T1000 (cell line): ENCODE results near the gene CHRND.
"Not testable (repeated sequence)": the region's sequence is repeated elsewhere in the genome, so short reads cannot be mapped to it uniquely, and the experiment has no call there.

Source experiments
- DNase-seq: peaks from one replicate; lab custom pipeline; 2025; ENCODE audit warnings: mixed read lengths; lab: John Stamatoyannopoulos, UW

CHRND gene

GRCh38 chr2:232543491-232543890 is 17.5 kb downstream of the CHRND start:
- DNase-seq, result no peak

- no peak for DNase-seq
Observed at GRCh38 chr2:232543928-232544631, 18.1 kb downstream of the CHRND start.

- DNase-seq, result no peak
Observed at GRCh38 chr2:232544674-232545073, 18.7 kb downstream of the CHRND start.

- DNase-seq, result no peak
Observed at GRCh38 chr2:232545511-232546375, 19.8 kb downstream of the CHRND start.

- no peak for DNase-seq
Observed at GRCh38 chr2:232547991-232548390, 22.0 kb downstream of the CHRND start.

GRCh38 chr2:232549655-232550353 is 23.8 kb downstream of the CHRND start:
- no peak for DNase-seq

GRCh38 chr2:232550354-232551249 is 24.6 kb downstream of the CHRND start, which contains the start of the genes EIF4E2 and TIGD1:
EIF4E2 (plus strand) TSS chr2:232550689; CDS start chr2:232550725, 36 bp downstream.
TIGD1 (minus strand) TSS chr2:232550557; CDS start chr2:232549882, 675 bp downstream.
- peak; percentile 89 for DNase-seq

- DNase-seq, result no peak
Observed at GRCh38 chr2:232551250-232551638, 25.3 kb downstream of the CHRND start.

- no peak for DNase-seq
Observed at GRCh38 chr2:232551776-232552175, 25.8 kb downstream of the CHRND start.

GRCh38 chr2:232556426-232556825 is 30.5 kb downstream of the CHRND start:
- DNase-seq, result no peak

- no peak for DNase-seq
Observed at GRCh38 chr2:232562515-232563151, 36.7 kb downstream of the CHRND start.

GRCh38 chr2:232563580-232563979 is 37.6 kb downstream of the CHRND start:
- DNase-seq, result no peak

- DNase-seq, result no peak
Observed at GRCh38 chr2:232567721-232568120, 41.8 kb downstream of the CHRND start.

GRCh38 chr2:232568161-232568560 is 42.2 kb downstream of the CHRND start:
- peak; percentile 11 for DNase-seq

GRCh38 chr2:232569541-232569940 is 43.6 kb downstream of the CHRND start:
- DNase-seq, result no peak

- DNase-seq, result not testable (repeated sequence)
Observed at GRCh38 chr2:232570481-232570880, 44.5 kb downstream of the CHRND start.

- DNase-seq, result no peak
Observed at GRCh38 chr2:232571026-232571474, 45.1 kb downstream of the CHRND start.

GRCh38 chr2:232573042-232573441 is 47.1 kb downstream of the CHRND start:
- no peak for DNase-seq

GRCh38 chr2:232573771-232574435 is 47.9 kb downstream of the CHRND start:
- no peak for DNase-seq
